Activated naive CD4-positive, alpha-beta T cell treated with anti-CD3 and anti-CD28 coated beads, Interleukin-2, amount 10 ng/mL, durations not matched to agents 7 days and 5 days (primary cell): ENCODE results near the gene KCNMA1.

Experiments
- CTCF ChIA-PET: fragments of 350-600 bp; sonication (Branson Sonifier 250); formaldehyde crosslinking; loops from one replicate; lab custom pipeline; 2021; ENCODE audit warnings: antibody characterized with exemption; lab: Charles Lee
- DNase-seq: peaks from one replicate; pipeline ENCODE4 v3.0.0-alpha.2; 2020
- H3K27ac Mint-ChIP-seq: one replicate; pipeline ENCODE4 v1.8.0; 2021; ENCODE audit warnings: mild to moderate bottlenecking, moderate library complexity, mixed read lengths
- H3K27me3 Mint-ChIP-seq: one replicate; pipeline ENCODE4 v1.8.0; 2021; ENCODE audit warnings: mild to moderate bottlenecking, mixed read lengths
- H3K36me3 Mint-ChIP-seq: one replicate; pipeline ENCODE4 v1.8.0; 2021; ENCODE audit warnings: mixed read lengths
- H3K4me1 Mint-ChIP-seq: one replicate; pipeline ENCODE4 v1.8.0; 2021; ENCODE audit warnings: mixed read lengths
- H3K4me3 Mint-ChIP-seq: one replicate; pipeline ENCODE4 v1.8.0; 2021; ENCODE audit warnings: mild to moderate bottlenecking, moderate library complexity, mixed read lengths
- H3K9me3 Mint-ChIP-seq: one replicate; pipeline ENCODE4 v1.8.0; 2021; ENCODE audit warnings: mixed read lengths

The KCNMA1 gene

GRCh38 chr10:76968483-76968882 is 669.1 kb downstream of the KCNMA1 start:
- no peak for DNase-seq
- Mint-ChIP-seq H3K27me3 (no peaks in the 10 kb centered on the region), H3K36me3 (no peaks in the 10 kb centered on the region), H3K27ac (no peak overlapping the region), H3K4me3 (no peak overlapping the region), H3K9me3 (no peaks in the 10 kb centered on the region), H3K4me1 (no peaks in the 10 kb centered on the region)
- CTCF ChIA-PET, result no interaction called here

- H3K27me3 Mint-ChIP-seq, result no peaks in the 10 kb centered on the region
- no peaks in the 10 kb centered on the region for H3K4me1 Mint-ChIP-seq
- CTCF ChIA-PET, result interaction anchor here (0.8 to 1.7 kb wide), 2 partner anchors 20 to 22 kb away, joined by 3 to 5 read pairs; no protein-coding TSS in a partner anchor
- H3K36me3 Mint-ChIP-seq, result no peaks in the 10 kb centered on the region
- no peak for DNase-seq
- no peak overlapping the region for H3K4me3 Mint-ChIP-seq
- H3K27ac Mint-ChIP-seq, result no peak overlapping the region
- no peaks in the 10 kb centered on the region for H3K9me3 Mint-ChIP-seq
These were observed 674.8 kb downstream of the KCNMA1 start for GRCh38 chr10:76962851-76963250.

GRCh38 chr10:76961841-76962240 is 675.8 kb downstream of the KCNMA1 start:
- DNase-seq, result no peak
- Mint-ChIP-seq H3K27me3 (no peaks in the 10 kb centered on the region), H3K4me3 (no peak overlapping the region), H3K9me3 (no peaks in the 10 kb centered on the region), H3K4me1 (no peaks in the 10 kb centered on the region), H3K27ac (no peak overlapping the region), H3K36me3 (no peaks in the 10 kb centered on the region)
- CTCF ChIA-PET, result interaction anchor here (1.7 kb wide), 1 partner anchor 23 kb away, joined by 5 read pairs; no protein-coding TSS in a partner anchor

- H3K27me3 Mint-ChIP-seq, result no peaks in the 10 kb centered on the region
- H3K4me3 Mint-ChIP-seq, result no peak overlapping the region
- H3K36me3 Mint-ChIP-seq, result no peaks in the 10 kb centered on the region
- H3K27ac Mint-ChIP-seq, result no peak overlapping the region
- no peak for DNase-seq
- CTCF ChIA-PET, result no interaction called here
- no peaks in the 10 kb centered on the region for H3K4me1 Mint-ChIP-seq
- H3K9me3 Mint-ChIP-seq, result no peaks in the 10 kb centered on the region
These were observed 678.5 kb downstream of the KCNMA1 start for GRCh38 chr10:76959111-76959510.

GRCh38 chr10:76954838-76955237 is 682.8 kb downstream of the KCNMA1 start:
- H3K27me3 Mint-ChIP-seq, result no peaks in the 10 kb centered on the region
- H3K27ac Mint-ChIP-seq, result no peak overlapping the region
- no peaks in the 10 kb centered on the region for H3K9me3 Mint-ChIP-seq
- H3K4me1 Mint-ChIP-seq, result no peaks in the 10 kb centered on the region
- no peak overlapping the region for H3K4me3 Mint-ChIP-seq
- DNase-seq, result no peak
- H3K36me3 Mint-ChIP-seq, result no peaks in the 10 kb centered on the region
- CTCF ChIA-PET, result no interaction called here

GRCh38 chr10:76950354-76950753 is 687.3 kb downstream of the KCNMA1 start:
- Mint-ChIP-seq H3K27ac (no peak overlapping the region), H3K36me3 (no peaks in the 10 kb centered on the region), H3K27me3 (no peaks in the 10 kb centered on the region), H3K9me3 (no peaks in the 10 kb centered on the region), H3K4me3 (no peak overlapping the region), H3K4me1 (no peaks in the 10 kb centered on the region)
- no peak for DNase-seq
- CTCF ChIA-PET, result no interaction called here

- CTCF ChIA-PET, result no interaction called here
These were observed 691.3 kb downstream of the KCNMA1 start for GRCh38 chr10:76946270-76946669.

GRCh38 chr10:76945166-76945565 is 692.4 kb downstream of the KCNMA1 start:
- Mint-ChIP-seq H3K27me3 (peaks cover 3% of the 10 kb centered on the region), H3K27ac (no peak overlapping the region), H3K4me3 (no peak overlapping the region), H3K36me3 (no peaks in the 10 kb centered on the region), H3K4me1 (no peaks in the 10 kb centered on the region), H3K9me3 (no peaks in the 10 kb centered on the region)
- DNase-seq, result no peak
- CTCF ChIA-PET, result no interaction called here

More at GRCh38 chr10:76946270-76946669, 691.3 kb downstream of the KCNMA1 start:
- H3K9me3 Mint-ChIP-seq, result no peaks in the 10 kb centered on the region
- H3K27ac Mint-ChIP-seq, result no peak overlapping the region
- no peak overlapping the region for H3K4me3 Mint-ChIP-seq
- DNase-seq, result no peak
- no peaks in the 10 kb centered on the region for H3K36me3 Mint-ChIP-seq
- H3K4me1 Mint-ChIP-seq, result no peaks in the 10 kb centered on the region
- H3K27me3 Mint-ChIP-seq, result peaks cover 3% of the 10 kb centered on the region

- no peaks in the 10 kb centered on the region for H3K9me3 Mint-ChIP-seq
- no peak overlapping the region for H3K27ac Mint-ChIP-seq
- no peak for DNase-seq
- peaks cover 3% of the 10 kb centered on the region for H3K27me3 Mint-ChIP-seq
- H3K4me3 Mint-ChIP-seq, result no peak overlapping the region
- CTCF ChIA-PET, result no interaction called here
- no peaks in the 10 kb centered on the region for H3K4me1 Mint-ChIP-seq
- H3K36me3 Mint-ChIP-seq, result no peaks in the 10 kb centered on the region
These were observed 693.0 kb downstream of the KCNMA1 start for GRCh38 chr10:76944640-76945039.

- Mint-ChIP-seq H3K4me3 (no peak overlapping the region), H3K27ac (no peak overlapping the region), H3K27me3 (peaks cover 3% of the 10 kb centered on the region), H3K9me3 (no peaks in the 10 kb centered on the region), H3K36me3 (no peaks in the 10 kb centered on the region), H3K4me1 (no peaks in the 10 kb centered on the region)
- no peak for DNase-seq
- CTCF ChIA-PET, result no interaction called here
These were observed 694.8 kb downstream of the KCNMA1 start for GRCh38 chr10:76942628-76943416.

- Mint-ChIP-seq H3K4me3 (no peak overlapping the region), H3K36me3 (no peaks in the 10 kb centered on the region), H3K4me1 (no peaks in the 10 kb centered on the region), H3K27me3 (peaks cover 3% of the 10 kb centered on the region), H3K27ac (no peak overlapping the region), H3K9me3 (no peaks in the 10 kb centered on the region)
- CTCF ChIA-PET, result no interaction called here
- DNase-seq, result no peak
These were observed 697.6 kb downstream of the KCNMA1 start for GRCh38 chr10:76939933-76940468.

- Mint-ChIP-seq H3K4me3 (no peak overlapping the region), H3K9me3 (no peaks in the 10 kb centered on the region), H3K36me3 (no peaks in the 10 kb centered on the region), H3K4me1 (no peaks in the 10 kb centered on the region), H3K27me3 (no peaks in the 10 kb centered on the region), H3K27ac (no peak overlapping the region)
- no peak for DNase-seq
- CTCF ChIA-PET, result no interaction called here
These were observed 700.4 kb downstream of the KCNMA1 start for GRCh38 chr10:76937181-76937600.

- Mint-ChIP-seq H3K27ac (no peak overlapping the region), H3K27me3 (no peaks in the 10 kb centered on the region), H3K4me3 (no peak overlapping the region), H3K9me3 (no peaks in the 10 kb centered on the region), H3K4me1 (no peaks in the 10 kb centered on the region), H3K36me3 (no peaks in the 10 kb centered on the region)
- no peak for DNase-seq
- CTCF ChIA-PET, result no interaction called here
These were observed 701.5 kb downstream of the KCNMA1 start for GRCh38 chr10:76935941-76936613.

GRCh38 chr10:76928565-76928964 is 709.0 kb downstream of the KCNMA1 start:
- Mint-ChIP-seq H3K4me1 (no peaks in the 10 kb centered on the region), H3K36me3 (no peaks in the 10 kb centered on the region), H3K4me3 (no peak overlapping the region), H3K27ac (no peak overlapping the region), H3K9me3 (peaks cover 3% of the 10 kb centered on the region), H3K27me3 (no peaks in the 10 kb centered on the region)
- CTCF ChIA-PET, result no interaction called here
- DNase-seq, result no peak
